ENCODE measurements around the gene TAF11L14.
"Not testable (repeated sequence)": the region's sequence is repeated elsewhere in the genome, so short reads cannot be mapped to it uniquely, and the experiment has no call there.

Gene TAF11L14

GRCh38 chr5:17634160-17634559, at the start of gene TAF11L14:
TSS of gene TAF11L14 (plus strand) at chr5:17634460.
- no peak for DNase-seq (ENCODE audit: low spot score)

GRCh38 chr5:17585658-17586057, 48.6 kb upstream of the TAF11L14 start, which contains the start of gene TAF11L7:
TSS of gene TAF11L7 (minus strand) at chr5:17585758.
- not testable (repeated sequence) for DNase-seq (ENCODE audit: low spot score)

GRCh38 chr5:17590860-17591259, 43.4 kb upstream of the TAF11L14 start, which contains the start of gene TAF11L8:
TSS of gene TAF11L8 (minus strand) at chr5:17590960.
- not testable (repeated sequence) for DNase-seq (ENCODE audit: low spot score)

GRCh38 chr5:17594255-17594654, 40.0 kb upstream of the TAF11L14 start, which contains the start of gene TAF11L9:
TSS of gene TAF11L9 (minus strand) at chr5:17594394.
- DNase-seq (ENCODE audit: low spot score) = not testable (repeated sequence)

GRCh38 chr5:17597728-17598127, 36.5 kb upstream of the TAF11L14 start, which contains the start of gene TAF11L10:
TSS of gene TAF11L10 (minus strand) at chr5:17597828.
- not testable (repeated sequence) for DNase-seq (ENCODE audit: low spot score)

GRCh38 chr5:17603880-17604279, 30.4 kb upstream of the TAF11L14 start, which contains the start of gene TAF11L11:
TSS of gene TAF11L11 (plus strand) at chr5:17604183.
- not testable (repeated sequence) for DNase-seq (ENCODE audit: low spot score)

- DNase-seq (ENCODE audit: low spot score) = no peak
These were observed 29.3 kb upstream of the TAF11L14 start for GRCh38 chr5:17604951-17605350.

GRCh38 chr5:17607461-17607860, 26.8 kb upstream of the TAF11L14 start:
- DNase-seq (ENCODE audit: low spot score) = not testable (repeated sequence)

- DNase-seq (ENCODE audit: low spot score) = not testable (repeated sequence)
These were observed 24.2 kb upstream of the TAF11L14 start, which contains the start of gene TAF11L12 for GRCh38 chr5:17610092-17610491. TSS of gene TAF11L12 (plus strand) at chr5:17610392.

GRCh38 chr5:17614872-17615605, 19.2 kb upstream of the TAF11L14 start:
- no peak for DNase-seq (ENCODE audit: low spot score)

GRCh38 chr5:17619354-17619753, 14.9 kb upstream of the TAF11L14 start:
- no peak for DNase-seq (ENCODE audit: low spot score)

GRCh38 chr5:17620627-17621026, 13.6 kb upstream of the TAF11L14 start:
- DNase-seq (ENCODE audit: low spot score) = no peak

- no peak for DNase-seq (ENCODE audit: low spot score)
These were observed 8.6 kb upstream of the TAF11L14 start for GRCh38 chr5:17625686-17626085.

GRCh38 chr5:17631788-17632187, 2.5 kb upstream of the TAF11L14 start, which contains the start of gene TAF11L13:
TSS of gene TAF11L13 (plus strand) at chr5:17632088.
- not testable (repeated sequence) for DNase-seq (ENCODE audit: low spot score)

GRCh38 chr5:17649232-17649631, 15.0 kb downstream of the TAF11L14 start:
- not testable (repeated sequence) for DNase-seq (ENCODE audit: low spot score)

GRCh38 chr5:17655201-17655759, 21.0 kb downstream of the TAF11L14 start:
- DNase-seq (ENCODE audit: low spot score) = not testable (repeated sequence)

- no peak for DNase-seq (ENCODE audit: low spot score)
These were observed 21.7 kb downstream of the TAF11L14 start for GRCh38 chr5:17655921-17656320.

- no peak for DNase-seq (ENCODE audit: low spot score)
These were observed 28.9 kb downstream of the TAF11L14 start for GRCh38 chr5:17663182-17663581.

GRCh38 chr5:17665836-17666235, 31.6 kb downstream of the TAF11L14 start:
- DNase-seq (ENCODE audit: low spot score) = no peak

GRCh38 chr5:17666726-17667235, 32.5 kb downstream of the TAF11L14 start:
- DNase-seq (ENCODE audit: low spot score) = no peak

GRCh38 chr5:17670353-17670752, 36.1 kb downstream of the TAF11L14 start:
- no peak for DNase-seq (ENCODE audit: low spot score)

- DNase-seq (ENCODE audit: low spot score) = no peak
These were observed 44.6 kb downstream of the TAF11L14 start for GRCh38 chr5:17678751-17679324.
